CD14-positive monocyte (primary cell): ENCODE results near the gene COL24A1. TPM values are rescaled to one million over a fixed set of nuclear protein-coding genes. Genes with fewer than 3 reads are reported as not detected.

ENCODE experiments used
- DNase-seq, 3 donors: peaks; one replicate each; pipeline ENCODE4 v3.0.0-alpha.2; 2011 to 2022
- H2AFZ ChIP-seq: 2 replicates; pipeline ENCODE4 v1.6.0; 2012; ENCODE audit warnings: mild to moderate bottlenecking, low read depth, low read length, inconsistent platforms; ENCODE audit not compliant: insufficient read depth, poor library complexity, severe bottlenecking
- H3K27ac ChIP-seq, 2 donors: 1 replicate in 1 of 2; 2 replicates in 1 of 2; pipeline ENCODE4 v1.5.1; 2012 to 2013; ENCODE audit warnings: low read length in 2 of 2, control low read depth in 1 of 2, inconsistent platforms in 1 of 2, low read depth in 1 of 2, mild to moderate bottlenecking in 1 of 2
- H3K27me3 ChIP-seq, 2 donors: one replicate each; pipeline versions ENCODE4 v1.6.0 to v1.6.1; 2011 to 2013; ENCODE audit warnings: low read length in 2 of 2; ENCODE audit not compliant: control insufficient read depth in 2 of 2, insufficient read depth in 2 of 2
- H3K36me3 ChIP-seq, 2 donors: replicated peaks in 1 of 2; 1 replicate in 1 of 2; 2 replicates in 1 of 2; pipeline versions ENCODE4 v1.5.1 to v1.6.1; 2012 to 2013; ENCODE audit warnings: low read length in 2 of 2, control low read depth in 1 of 2, inconsistent platforms in 1 of 2, mild to moderate bottlenecking in 1 of 2; ENCODE audit not compliant: insufficient read depth in 2 of 2, control insufficient read depth in 1 of 2
- H3K4me1 ChIP-seq, 2 donors: 1 replicate in 1 of 2; 2 replicates in 1 of 2; pipeline versions ENCODE4 v1.5.1 to v1.6.1; 2012 to 2013; ENCODE audit warnings: low read length in 2 of 2, control low read depth in 1 of 2, inconsistent platforms in 1 of 2, mild to moderate bottlenecking in 1 of 2, moderate library complexity in 1 of 2; ENCODE audit not compliant: insufficient read depth in 2 of 2, control insufficient read depth in 1 of 2
- H3K4me2 ChIP-seq: replicated peaks from 2 replicates; pipeline ENCODE3; 2012; ENCODE audit warnings: low read length, moderate library complexity, mild to moderate bottlenecking; ENCODE audit not compliant: poor library complexity, severe bottlenecking; ENCODE audit errors: extremely low read depth
- H3K4me3 ChIP-seq, 3 experiments: fragments of 200-600 bp in 1 of 3; sonication (generic) in 1 of 3; replicated peaks in 1 of 3; 1 replicate in 2 of 3; 2 replicates in 1 of 3; pipeline ENCODE4 v1.5.1; 2011 to 2013; ENCODE audit warnings: low read length in 3 of 3, mild to moderate bottlenecking in 3 of 3, control low read depth in 2 of 3, low read depth in 2 of 3, inconsistent platforms in 1 of 3, moderate library complexity in 1 of 3
- H3K79me2 ChIP-seq: 2 replicates; pipeline ENCODE4 v1.6.0; 2012; ENCODE audit warnings: mild to moderate bottlenecking, control low read depth, inconsistent platforms, low read length, moderate library complexity; ENCODE audit not compliant: insufficient read depth
- H3K9ac ChIP-seq: 2 replicates; pipeline ENCODE4 v1.6.0; 2017; ENCODE audit warnings: low read length, mild to moderate bottlenecking; ENCODE audit not compliant: insufficient read depth, poor library complexity, severe bottlenecking
- H3K9me3 ChIP-seq, 2 donors: replicated peaks in 1 of 2; 1 replicate in 1 of 2; 2 replicates in 1 of 2; pipeline versions ENCODE4 v1.5.1 to v1.6.1; 2012 to 2013; ENCODE audit warnings: low read length in 2 of 2, control low read depth in 1 of 2; ENCODE audit not compliant: control insufficient read depth in 1 of 2, insufficient read depth in 1 of 2
- H4K20me1 ChIP-seq: 2 replicates; pipeline ENCODE4 v1.6.0; 2012; ENCODE audit warnings: mild to moderate bottlenecking, low read length, control low read depth, moderate library complexity; ENCODE audit not compliant: insufficient read depth
- H3K27ac Mint-ChIP-seq, 7 donors: one replicate each; pipeline ENCODE4 v1.8.0; 2020; ENCODE audit warnings: mild to moderate bottlenecking in 7 of 7, mixed read lengths in 7 of 7, moderate library complexity in 6 of 7, inconsistent platforms in 2 of 7
- H3K27me3 Mint-ChIP-seq, 3 donors: one replicate each; pipeline ENCODE4 v1.8.0; 2021 to 2022; ENCODE audit warnings: low read depth in 3 of 3, mild to moderate bottlenecking in 3 of 3, mixed read lengths in 3 of 3, moderate library complexity in 3 of 3, inconsistent platforms in 1 of 3
- H3K36me3 Mint-ChIP-seq, 2 donors: one replicate each; pipeline ENCODE4 v1.8.0; 2020; ENCODE audit warnings: mixed read lengths in 2 of 2, inconsistent platforms in 1 of 2, mild to moderate bottlenecking in 1 of 2
- H3K4me1 Mint-ChIP-seq: one replicate; pipeline ENCODE4 v1.8.0; 2020; ENCODE audit warnings: mild to moderate bottlenecking, mixed read lengths
- H3K4me3 Mint-ChIP-seq, 2 donors: one replicate each; pipeline ENCODE4 v1.8.0; 2020; ENCODE audit warnings: mild to moderate bottlenecking in 2 of 2, mixed read lengths in 2 of 2, moderate library complexity in 1 of 2
- H3K9me3 Mint-ChIP-seq, 7 donors: one replicate each; pipeline ENCODE4 v1.8.0; 2020 to 2022; ENCODE audit warnings: mixed read lengths in 7 of 7, mild to moderate bottlenecking in 6 of 7, moderate library complexity in 6 of 7, inconsistent platforms in 2 of 7
- WGBS: methylation state at CpG from one replicate; pipeline ENCODE4 v1.1.5; 2013; ENCODE audit warnings: missing lambda C conversion rate; ENCODE audit not compliant: insufficient coverage; 5-methylcytosine and 5-hydroxymethylcytosine counted together
- intact Hi-C, 2 donors: fragments of 100-400 bp; cut with micrococcal nuclease; formaldehyde crosslinking; loops; one replicate each; pipeline versions ENCODE4 v1.15.0 to v1.15.1; 2023
- polyA plus RNA-seq, 3 donors: library from polyadenylated mRNA; depleted of rRNA in 1 of 3; unstranded in 2 of 3; stranded (reverse) in 1 of 3; fragments of 300-500 nt in 2 of 3; fragments of >200 nt in 1 of 3; fragmentation: Illumina TruSeq in 2 of 3; gene quantifications; 1 replicate in 2 of 3; 2 replicates in 1 of 3; pipeline ENCODE4 v1.2.3, GENCODE V29; 2012 to 2021
- TF ChIP-seq, protein P1 (sequence below): fragments of 200-600 bp; IDR thresholded peaks from one replicate; pipeline ENCODE4 v1.8.0; 2022; ENCODE audit warnings: antibody characterized with exemption, mild to moderate bottlenecking

Gene COL24A1
- polyA plus RNA-seq, 3 donors: 0.05 to 0.13 TPM; not detected in 1

DNA sequence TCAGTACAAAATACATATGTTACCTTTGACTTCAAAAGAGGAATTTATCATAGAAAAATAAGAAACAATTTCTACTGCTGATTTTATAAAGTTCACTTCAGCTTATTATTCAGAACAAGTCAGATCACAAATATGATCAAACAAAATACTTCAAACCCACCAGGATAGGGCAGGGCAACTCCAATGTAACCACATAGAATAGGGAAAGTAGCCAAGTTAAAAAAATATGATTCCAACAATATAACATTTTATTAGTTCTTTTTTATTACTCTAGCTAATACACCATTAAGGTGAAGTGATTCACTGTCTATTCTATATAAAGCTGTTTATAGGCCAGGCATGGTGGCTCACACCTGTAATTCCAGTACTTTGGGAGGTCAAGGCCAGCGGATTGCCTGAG lies 393.8 kb downstream of the COL24A1 start:
- Mint-ChIP-seq H3K9me3 (peaks cover 0 to 5% (median 0%) of the 10 kb centered on the region in 7 donors), H3K27me3 (no peaks in the 10 kb centered on the region), H3K4me1 (peaks cover 2% of the 10 kb centered on the region), H3K4me3 (no peak overlapping the region), H3K27ac (no peak overlapping the region), H3K36me3 (no peaks in the 10 kb centered on the region)
- WGBS: no CpG with 5 or more reads among the region's 1 CpG
- Histone ChIP-seq H3K4me2 (no peak overlapping the region), H3K27ac (no peak overlapping the region), H3K9me3 (no peaks in the 10 kb centered on the region), H3K27me3 (no peaks in the 10 kb centered on the region), H3K4me1 (no peaks in the 10 kb centered on the region), H2AFZ (no peak overlapping the region), H3K36me3 (no peaks in the 10 kb centered on the region), H3K4me3 (no peak overlapping the region), H4K20me1 (no peaks in the 10 kb centered on the region), H3K79me2 (no peaks in the 10 kb centered on the region), H3K9ac (no peak overlapping the region)
- no peak for DNase-seq
- intact Hi-C loops: no loop called here
- TF ChIP-seq, protein P1, sequence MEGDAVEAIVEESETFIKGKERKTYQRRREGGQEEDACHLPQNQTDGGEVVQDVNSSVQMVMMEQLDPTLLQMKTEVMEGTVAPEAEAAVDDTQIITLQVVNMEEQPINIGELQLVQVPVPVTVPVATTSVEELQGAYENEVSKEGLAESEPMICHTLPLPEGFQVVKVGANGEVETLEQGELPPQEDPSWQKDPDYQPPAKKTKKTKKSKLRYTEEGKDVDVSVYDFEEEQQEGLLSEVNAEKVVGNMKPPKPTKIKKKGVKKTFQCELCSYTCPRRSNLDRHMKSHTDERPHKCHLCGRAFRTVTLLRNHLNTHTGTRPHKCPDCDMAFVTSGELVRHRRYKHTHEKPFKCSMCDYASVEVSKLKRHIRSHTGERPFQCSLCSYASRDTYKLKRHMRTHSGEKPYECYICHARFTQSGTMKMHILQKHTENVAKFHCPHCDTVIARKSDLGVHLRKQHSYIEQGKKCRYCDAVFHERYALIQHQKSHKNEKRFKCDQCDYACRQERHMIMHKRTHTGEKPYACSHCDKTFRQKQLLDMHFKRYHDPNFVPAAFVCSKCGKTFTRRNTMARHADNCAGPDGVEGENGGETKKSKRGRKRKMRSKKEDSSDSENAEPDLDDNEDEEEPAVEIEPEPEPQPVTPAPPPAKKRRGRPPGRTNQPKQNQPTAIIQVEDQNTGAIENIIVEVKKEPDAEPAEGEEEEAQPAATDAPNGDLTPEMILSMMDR: no peak

DNA sequence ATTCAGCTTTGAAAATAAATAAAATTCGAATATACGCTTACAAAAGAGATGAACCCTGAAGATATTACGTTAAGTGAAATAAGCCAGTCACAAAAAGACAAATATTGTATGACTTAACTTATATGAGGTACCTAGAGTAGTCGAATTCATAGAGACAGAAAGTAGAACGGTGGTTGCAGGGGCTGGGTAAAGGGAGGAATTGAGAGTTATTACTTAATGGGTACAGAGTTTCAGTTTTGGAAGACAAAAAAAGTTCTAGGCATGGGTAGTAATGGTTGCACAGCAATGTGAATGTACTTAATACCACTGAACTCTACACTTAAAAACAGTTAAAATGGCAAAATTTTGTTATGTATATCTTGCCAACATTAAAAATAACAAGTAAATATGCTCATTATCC lies 399.7 kb downstream of the COL24A1 start:
- Histone ChIP-seq H4K20me1 (no peaks in the 10 kb centered on the region), H3K4me1 (no peaks in the 10 kb centered on the region), H3K79me2 (no peaks in the 10 kb centered on the region), H3K4me3 (no peak overlapping the region), H3K27me3 (no peaks in the 10 kb centered on the region), H3K9ac (no peak overlapping the region), H3K36me3 (no peaks in the 10 kb centered on the region), H3K4me2 (no peak overlapping the region), H3K9me3 (no peaks in the 10 kb centered on the region), H2AFZ (no peak overlapping the region), H3K27ac (no peak overlapping the region)
- WGBS: no CpG with 5 or more reads among the region's 5 CpGs
- Mint-ChIP-seq H3K36me3 (no peaks in the 10 kb centered on the region), H3K9me3 (peaks cover 0 to 12% (median 4%) of the 10 kb centered on the region in 7 donors), H3K27ac (no peak overlapping the region), H3K27me3 (no peaks in the 10 kb centered on the region), H3K4me3 (no peak overlapping the region), H3K4me1 (no peaks in the 10 kb centered on the region)
- intact Hi-C loops: no loop called here
- DNase-seq: no peak
- TF ChIP-seq, protein P1: no peak
